GM19395 (cell line): ENCODE measurements around the gene FSHR.

Experiments used
- ATAC-seq: cut with Tn5 transposase; IDR thresholded peaks from one replicate; pipeline ENCODE4 v1.9.1; 2021; ENCODE audit warnings: mild to moderate bottlenecking, moderate library complexity; ENCODE audit not compliant: unreplicated experiment

Gene FSHR

GRCh38 chr2:49154140-49154539 lies at the start of gene FSHR:
Gene FSHR (minus strand): TSS chr2:49154515. CDS start chr2:49154417, 98 bp downstream.
- ATAC-seq = no peak

DNA sequence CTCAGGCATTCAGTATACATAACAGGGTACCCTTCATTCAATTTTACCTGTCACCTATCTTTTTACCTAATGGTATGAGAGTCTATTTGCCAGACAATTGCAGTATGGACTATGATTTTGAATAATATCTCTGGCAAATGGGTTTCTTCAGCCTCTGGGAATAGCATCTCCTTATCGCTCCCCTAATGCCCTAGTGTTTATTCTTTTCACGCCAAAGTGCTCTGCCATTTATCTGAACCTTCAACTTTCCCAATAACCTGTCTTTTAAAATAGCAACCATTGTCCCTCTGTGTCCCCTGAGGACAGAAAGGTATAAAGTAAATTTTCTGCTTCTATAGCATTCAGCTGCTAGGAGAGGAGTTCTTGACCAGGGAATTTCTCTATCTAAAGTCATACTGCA lies 45.0 kb upstream of the FSHR start:
- no peak for ATAC-seq

DNA sequence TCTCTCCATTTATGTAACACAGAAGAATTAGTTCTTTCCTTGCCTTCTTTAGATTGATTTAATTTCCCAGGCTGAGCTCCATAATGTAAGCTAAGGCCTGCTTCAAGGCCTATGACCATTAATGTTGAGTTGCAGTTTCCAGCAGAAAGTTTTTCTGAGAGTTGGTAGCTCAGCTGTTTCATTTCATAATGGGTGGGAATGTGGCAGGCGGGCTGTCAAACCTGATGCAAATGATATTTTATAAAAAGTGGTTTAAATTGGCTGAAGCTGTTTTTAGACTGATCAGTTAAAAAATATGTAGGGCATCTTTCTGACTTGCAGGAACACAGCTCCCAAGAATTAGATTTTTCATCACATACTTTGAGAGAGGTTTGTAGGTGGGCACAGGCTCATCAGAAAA lies 40.4 kb upstream of the FSHR start:
- ATAC-seq = no peak

DNA sequence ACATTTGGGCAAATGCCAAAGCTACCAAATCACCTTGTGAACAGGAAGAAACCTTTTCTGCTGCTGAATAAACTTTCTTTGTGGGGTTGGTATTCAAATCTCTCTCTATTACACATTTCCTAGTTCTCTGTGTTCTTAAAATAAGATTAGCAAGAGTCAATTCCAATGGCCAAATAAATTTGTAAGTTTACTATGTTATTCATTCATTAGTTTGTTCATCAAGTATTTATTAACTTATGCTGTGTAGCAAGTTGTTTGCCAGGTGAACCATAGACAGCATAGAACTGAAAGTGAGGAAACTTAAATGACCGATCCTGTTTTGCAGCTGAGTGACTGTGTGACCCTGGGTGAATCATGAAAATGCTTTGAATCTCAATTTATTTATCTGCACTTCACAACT lies 37.7 kb upstream of the FSHR start:
- ATAC-seq = no peak

DNA sequence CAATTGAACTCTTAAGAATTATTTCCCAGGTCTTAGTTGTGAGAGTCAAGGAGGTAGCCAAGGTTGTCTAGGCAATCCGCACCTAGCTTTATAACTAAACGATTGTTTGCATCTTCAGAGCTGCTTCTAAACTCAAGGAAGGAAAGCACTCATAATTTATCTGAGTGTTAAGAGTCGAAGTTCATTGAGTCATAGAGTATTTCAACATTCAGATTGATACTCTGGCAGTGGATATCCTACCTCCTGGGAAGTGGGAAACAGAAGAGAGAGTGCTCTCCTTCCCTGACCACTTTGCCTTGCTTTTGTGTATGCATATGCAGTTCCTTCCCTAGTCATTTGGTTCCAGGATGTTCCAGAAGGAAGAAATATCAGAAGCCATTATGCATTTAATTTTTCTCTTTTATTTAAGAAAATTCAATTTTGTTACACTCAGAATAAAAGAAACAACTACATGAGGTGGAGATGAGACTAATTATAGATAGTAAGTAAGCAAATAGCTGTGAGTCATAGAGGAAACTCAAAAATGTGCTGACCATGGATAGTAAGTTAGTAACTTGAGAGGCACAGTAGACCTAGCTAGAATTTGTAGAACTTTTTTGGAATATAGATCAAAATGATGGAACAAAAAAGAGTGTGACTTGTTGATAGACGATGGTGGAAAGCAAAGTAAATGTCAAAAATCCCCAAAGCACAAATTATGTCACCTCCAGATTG lies 35.4 kb upstream of the FSHR start:
- no peak for ATAC-seq

DNA sequence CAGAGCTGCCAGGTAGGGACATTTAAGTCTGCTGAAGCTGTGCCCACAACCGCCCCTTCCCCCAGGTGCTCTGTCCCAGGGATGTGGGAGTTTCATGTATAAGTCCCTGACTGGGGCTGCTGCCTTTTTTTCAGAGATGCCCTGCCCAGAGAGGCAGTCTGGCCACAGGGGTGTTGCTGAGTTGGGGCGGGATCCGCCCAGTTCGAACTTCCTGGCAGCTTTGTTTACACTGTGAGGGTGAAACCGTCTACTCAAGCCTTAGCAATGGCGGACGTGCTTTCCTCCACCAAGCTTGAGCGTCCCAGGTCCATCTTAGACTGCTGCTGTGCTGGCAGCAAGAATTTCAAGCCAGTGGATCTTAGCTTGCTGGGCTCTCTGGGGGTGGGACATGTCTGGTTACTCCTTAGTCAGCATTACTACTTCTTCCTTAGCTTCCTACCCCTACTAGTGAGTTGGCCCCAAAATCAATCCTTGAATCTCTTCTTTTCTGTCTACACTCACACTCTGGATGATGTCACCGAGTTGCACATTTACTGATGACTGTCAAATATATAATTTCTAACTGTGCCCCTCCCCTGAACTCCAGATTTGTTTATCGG lies 31.8 kb upstream of the FSHR start:
- no peak for ATAC-seq

DNA sequence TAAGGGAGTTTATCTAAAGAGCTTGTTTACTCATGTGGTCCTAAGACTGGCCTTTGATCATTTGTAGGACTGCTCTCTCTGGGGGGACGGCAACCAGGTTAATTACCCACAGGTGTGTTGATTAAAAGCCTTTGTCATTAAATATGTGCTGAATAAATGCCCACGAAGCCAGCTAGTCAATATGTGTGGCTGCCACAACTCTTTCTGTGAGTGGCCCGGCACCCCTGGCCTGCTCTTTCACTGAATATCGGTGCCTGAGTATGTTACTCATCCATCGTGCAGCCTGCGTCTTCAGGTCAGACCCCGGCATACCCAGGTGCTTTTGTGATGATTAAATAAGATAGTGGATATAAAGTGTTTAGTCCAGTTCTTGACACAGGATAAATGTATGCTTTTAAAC lies 24.3 kb upstream of the FSHR start:
- no peak for ATAC-seq

DNA sequence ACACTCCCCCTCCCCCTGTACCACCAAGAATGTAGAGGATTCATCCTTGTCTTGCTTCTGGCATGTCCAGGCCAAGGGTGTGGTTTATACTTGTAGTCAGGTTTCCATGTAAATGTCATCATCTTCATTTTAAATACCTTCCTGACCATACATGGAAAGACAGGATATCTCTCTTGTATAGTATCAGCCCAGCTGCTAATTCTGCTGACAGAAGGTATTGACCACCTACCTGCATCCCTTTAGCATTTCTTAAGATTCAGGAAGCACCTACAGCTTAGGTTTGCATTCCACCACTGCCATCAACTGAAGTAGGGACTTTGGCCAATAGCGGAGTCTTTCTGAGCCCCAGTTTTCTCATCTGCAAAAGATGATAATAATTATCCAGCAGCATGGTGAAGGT lies 22.9 kb upstream of the FSHR start:
- no peak for ATAC-seq

GRCh38 chr2:49175831-49176230 lies 21.5 kb upstream of the FSHR start:
- ATAC-seq = no peak

GRCh38 chr2:49174750-49175149 lies 20.4 kb upstream of the FSHR start:
- no peak for ATAC-seq

DNA sequence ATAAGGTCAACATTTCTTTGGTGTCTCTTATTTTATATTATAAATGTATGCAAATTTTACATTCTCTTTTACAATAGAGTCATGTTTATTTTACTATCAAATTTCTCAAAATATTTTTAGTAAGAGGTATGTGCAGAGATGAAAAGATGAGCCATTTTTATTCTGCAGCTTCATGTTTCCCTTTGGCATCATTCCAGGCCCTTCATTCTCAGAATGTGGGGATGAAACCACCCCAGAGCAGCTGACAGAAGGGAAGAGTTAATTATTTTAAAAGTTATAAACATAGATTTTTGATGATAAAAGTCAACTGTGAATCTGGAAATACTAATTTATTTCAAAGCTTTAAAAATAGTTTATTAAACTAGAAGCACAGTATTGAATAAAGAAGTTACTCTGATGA lies 12.8 kb upstream of the FSHR start:
- ATAC-seq = no peak

DNA sequence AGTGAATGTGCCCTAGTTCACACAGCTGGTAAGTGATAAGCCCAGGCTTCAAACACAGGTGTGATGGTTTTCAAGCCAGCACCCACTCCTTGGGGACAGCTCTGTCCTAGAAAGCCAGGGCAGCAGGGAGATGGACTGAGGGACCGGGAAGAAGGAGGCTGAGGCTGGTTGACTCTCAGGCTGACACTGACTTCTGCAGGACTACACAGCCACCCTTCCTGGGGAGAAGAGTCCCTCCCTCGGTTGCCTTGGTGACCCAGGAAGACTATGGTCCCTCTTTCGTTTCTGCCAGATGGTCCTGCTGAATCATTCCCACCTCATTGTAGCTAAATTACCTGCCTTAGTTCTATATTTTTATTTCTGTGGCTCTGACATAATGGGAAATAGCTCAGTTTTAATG lies 11.3 kb upstream of the FSHR start:
- ATAC-seq = no peak

DNA sequence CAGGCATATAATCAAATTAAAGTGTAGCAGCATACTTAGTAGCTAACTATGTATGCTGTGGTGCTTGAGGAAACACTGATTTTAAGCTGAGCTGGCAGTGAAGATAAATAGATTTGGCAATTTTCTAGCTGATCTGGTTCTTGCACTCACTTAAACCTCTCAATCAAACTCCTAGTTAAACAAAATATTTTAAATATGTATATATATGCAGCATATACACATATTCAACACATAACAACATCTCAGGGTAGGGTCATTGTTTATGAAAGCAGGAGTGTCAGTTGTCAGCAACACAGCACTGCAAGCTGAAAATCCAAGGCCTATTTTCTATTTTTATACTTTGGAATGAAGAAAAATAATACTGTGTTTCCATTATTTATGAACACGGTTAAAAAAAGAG lies 10.4 kb upstream of the FSHR start:
- ATAC-seq = no peak

- no peak for ATAC-seq
Measured at GRCh38 chr2:49162151-49162550, 7.8 kb upstream of the FSHR start.

DNA sequence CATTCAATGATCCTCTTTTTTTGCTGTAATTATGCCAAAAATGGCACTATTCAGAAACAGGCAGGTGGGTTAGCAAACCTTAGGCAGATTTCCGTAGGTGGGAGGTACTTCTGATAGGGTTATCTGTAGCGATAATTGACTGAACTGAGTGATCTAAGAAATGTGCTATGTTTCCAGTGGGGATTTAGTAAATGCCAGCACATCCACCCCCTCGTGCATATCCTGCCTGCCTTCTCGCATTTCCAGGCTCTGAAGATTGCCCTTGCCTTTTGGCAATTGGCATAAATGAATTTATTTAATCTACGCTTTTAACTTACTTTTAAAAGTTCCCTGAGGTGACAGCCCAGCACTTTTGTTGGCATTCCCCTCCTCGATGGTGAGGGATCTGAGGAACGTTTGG lies 576 bp upstream of the FSHR start:
- ATAC-seq = no peak

DNA sequence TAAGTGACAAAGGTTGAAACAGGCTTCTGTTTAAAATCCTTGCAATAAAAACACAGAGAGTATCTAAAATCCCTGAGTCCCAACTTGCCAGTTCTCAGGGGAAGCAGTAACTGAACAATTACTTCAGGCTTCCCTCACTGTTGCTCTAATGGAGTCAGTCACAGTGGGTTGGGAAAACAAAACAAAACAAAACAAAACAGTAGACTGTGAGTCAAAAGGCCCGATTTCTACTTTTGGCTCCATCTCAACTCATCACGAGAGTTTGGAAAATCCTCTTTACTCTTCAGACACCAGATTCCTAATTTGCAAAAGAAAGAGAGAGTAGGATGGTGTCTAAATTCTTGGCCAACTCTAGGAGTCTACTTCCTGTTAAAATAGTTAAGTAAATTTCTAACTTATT lies 1.1 kb downstream of the FSHR start:
- ATAC-seq = no peak

GRCh38 chr2:49152824-49153223 lies 1.5 kb downstream of the FSHR start:
- no peak for ATAC-seq

DNA sequence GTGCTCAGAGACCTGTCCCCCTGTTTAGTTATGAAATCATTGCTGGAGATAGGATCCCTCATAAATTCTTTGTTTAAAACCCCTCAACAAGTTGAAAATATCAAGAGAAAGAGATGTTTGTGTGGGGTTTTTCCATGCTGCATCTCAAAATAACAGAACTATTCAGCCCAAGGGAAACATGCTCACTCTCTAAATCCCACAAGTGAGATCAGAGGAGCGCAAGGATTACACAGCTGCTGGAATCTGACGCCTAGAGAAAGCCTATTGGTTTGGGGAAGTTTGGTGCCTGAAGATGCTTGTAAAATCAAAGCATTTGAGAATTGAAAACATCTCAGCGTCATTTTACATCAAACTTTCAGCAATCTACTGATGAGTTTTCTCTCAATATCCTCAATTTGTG lies 7.9 kb downstream of the FSHR start:
- ATAC-seq = no peak

DNA sequence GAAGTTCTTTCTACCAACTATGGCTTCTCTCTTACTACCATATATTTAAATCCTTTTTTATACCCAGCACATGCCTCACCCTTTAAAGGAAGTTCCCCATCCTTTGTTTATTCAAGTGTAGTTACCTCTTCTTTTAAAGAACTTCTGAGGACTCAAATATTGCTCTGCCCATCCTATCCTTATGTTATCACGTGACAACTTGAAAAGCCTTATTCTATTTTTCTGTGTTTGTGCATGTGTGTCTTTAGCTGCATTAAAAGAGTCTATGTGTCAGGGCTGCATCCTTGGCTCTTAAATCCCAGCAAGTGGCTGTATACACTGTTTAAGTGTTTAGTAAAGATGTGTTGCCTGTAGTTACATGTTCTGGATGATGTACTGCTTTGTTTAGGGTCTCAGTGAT lies 22.5 kb downstream of the FSHR start:
- ATAC-seq = no peak

- peak; percentile 82 for ATAC-seq
Measured at GRCh38 chr2:49129034-49129433, 25.3 kb downstream of the FSHR start.

- ATAC-seq = no peak
Measured at GRCh38 chr2:49123600-49123999, 30.7 kb downstream of the FSHR start.

DNA sequence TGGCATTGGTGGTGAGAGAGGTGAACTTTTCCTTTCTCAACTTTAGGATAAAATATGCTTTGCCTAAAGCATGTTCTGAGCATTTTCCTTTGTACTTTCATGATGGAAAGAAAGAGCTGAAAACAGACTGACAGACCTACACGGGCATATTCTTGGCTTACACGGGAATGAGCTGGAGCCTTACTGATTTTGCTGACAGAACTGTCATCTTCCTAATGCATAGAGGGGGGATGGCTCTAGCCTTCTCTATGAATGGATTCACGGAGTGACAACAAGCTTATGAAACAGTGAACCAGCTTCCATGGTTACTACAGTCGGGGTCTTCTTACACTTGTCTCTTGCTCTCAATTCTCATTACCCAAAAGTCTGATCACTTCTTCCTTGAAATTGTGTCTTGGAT lies 32.2 kb downstream of the FSHR start:
- ATAC-seq = no peak

DNA sequence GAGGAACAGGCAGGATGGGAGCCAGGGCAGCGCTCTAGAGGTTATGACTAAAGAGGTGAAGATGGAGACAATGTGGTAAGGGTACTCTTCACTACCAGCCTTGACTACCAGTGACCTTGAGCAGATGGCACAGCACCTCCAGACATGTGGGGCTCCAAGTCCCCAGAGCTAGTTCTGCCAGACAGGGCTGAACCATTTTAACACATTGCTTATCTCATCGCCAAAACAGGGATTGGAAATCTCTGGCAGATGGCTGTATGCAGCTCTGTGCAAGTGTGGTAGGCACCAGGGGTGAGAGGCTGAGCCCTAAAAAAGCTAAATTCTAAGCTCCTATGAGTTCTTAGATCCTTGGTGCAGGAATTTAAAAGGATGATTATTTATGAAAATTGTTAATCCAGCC lies 41.3 kb downstream of the FSHR start:
- ATAC-seq = no peak
